H9 (cell line): ENCODE results near the gene ADGRF5. TPM values are rescaled to one million over a fixed set of nuclear protein-coding genes. Genes with fewer than 3 reads are reported as not detected.

Source experiments
- DNase-seq: peaks from one replicate; pipeline ENCODE4 v3.0.0-alpha.2; 2017
- H2AFZ ChIP-seq: one replicate; pipeline ENCODE4 v1.6.1; 2013; ENCODE audit warnings: mild to moderate bottlenecking, low read length, control low read depth, moderate library complexity
- H2AK5ac ChIP-seq: 2 replicates; pipeline ENCODE4 v1.6.1; 2013; ENCODE audit warnings: low read length, control low read depth, mixed read lengths; ENCODE audit not compliant: insufficient read length
- H2BK120ac ChIP-seq: one replicate; pipeline ENCODE4 v1.6.1; 2013; ENCODE audit warnings: low read depth, mild to moderate bottlenecking, low read length, control low read depth, inconsistent platforms; ENCODE audit not compliant: poor library complexity, severe bottlenecking
- H2BK12ac ChIP-seq: 2 replicates; pipeline ENCODE4 v1.6.1; 2013; ENCODE audit warnings: low read length, control low read depth, mixed read lengths, low read depth; ENCODE audit not compliant: insufficient read length
- H2BK15ac ChIP-seq: 2 replicates; pipeline ENCODE4 v1.6.1; 2013; ENCODE audit warnings: low read depth, low read length, control low read depth
- H2BK20ac ChIP-seq: one replicate; pipeline ENCODE4 v1.6.1; 2013; ENCODE audit warnings: low read depth, mild to moderate bottlenecking, low read length, control low read depth, inconsistent platforms; ENCODE audit not compliant: poor library complexity, severe bottlenecking
- H2BK5ac ChIP-seq: 2 replicates; pipeline ENCODE4 v1.6.1; 2013; ENCODE audit warnings: low read length, control low read depth, mixed read lengths; ENCODE audit not compliant: insufficient read length
- H3K14ac ChIP-seq: 2 replicates; pipeline ENCODE4 v1.6.1; 2013; ENCODE audit warnings: low read length, control low read depth; ENCODE audit not compliant: insufficient read depth
- H3K18ac ChIP-seq: 2 replicates; pipeline ENCODE4 v1.6.1; 2013; ENCODE audit warnings: low read depth, mild to moderate bottlenecking, mixed read lengths, low read length, control low read depth; ENCODE audit not compliant: insufficient read length
- H3K23ac ChIP-seq: 2 replicates; pipeline ENCODE4 v1.6.1; 2013; ENCODE audit warnings: low read length, control low read depth, mixed read lengths, low read depth; ENCODE audit not compliant: insufficient read length
- H3K23me2 ChIP-seq: 2 replicates; pipeline ENCODE4 v1.6.1; 2013; ENCODE audit warnings: low read depth, mild to moderate bottlenecking, mixed read lengths, low read length, control low read depth; ENCODE audit not compliant: insufficient read length, poor library complexity, severe bottlenecking
- H3K27ac ChIP-seq: 2 replicates; pipeline ENCODE4 v1.5.1; 2013; ENCODE audit warnings: low read length, control low read depth, mixed read lengths, low read depth; ENCODE audit not compliant: insufficient read length
- H3K27me3 ChIP-seq: 2 replicates; pipeline ENCODE4 v1.6.1; 2013; ENCODE audit warnings: low read length, control low read depth, inconsistent platforms; ENCODE audit not compliant: insufficient read depth
- H3K4ac ChIP-seq: 2 replicates; pipeline ENCODE4 v1.6.1; 2013; ENCODE audit warnings: low read depth, mild to moderate bottlenecking, control low read depth, inconsistent platforms, low read length, moderate library complexity
- H3K4me1 ChIP-seq: 2 replicates; pipeline ENCODE4 v1.6.1; 2013; ENCODE audit warnings: low read length, control low read depth, inconsistent platforms; ENCODE audit not compliant: insufficient read depth
- H3K4me2 ChIP-seq: 2 replicates; pipeline ENCODE4 v1.6.1; 2013; ENCODE audit warnings: low read length, control low read depth, mixed read lengths; ENCODE audit not compliant: insufficient read length, insufficient read depth
- H3K56ac ChIP-seq: 2 replicates; pipeline ENCODE4 v1.6.1; 2013; ENCODE audit warnings: low read depth, mild to moderate bottlenecking, mixed read lengths, low read length, control low read depth; ENCODE audit not compliant: insufficient read length
- H3K79me1 ChIP-seq: 2 replicates; pipeline ENCODE4 v1.6.1; 2013; ENCODE audit warnings: low read depth, mild to moderate bottlenecking, moderate library complexity, low read length, control low read depth, inconsistent platforms; ENCODE audit not compliant: insufficient read depth, poor library complexity, severe bottlenecking
- H3K79me2 ChIP-seq: 2 replicates; pipeline ENCODE4 v1.6.1; 2013; ENCODE audit warnings: low read length, control low read depth, inconsistent platforms; ENCODE audit not compliant: insufficient read depth
- H3K9ac ChIP-seq: 2 replicates; pipeline ENCODE4 v1.6.1; 2013; ENCODE audit warnings: low read length, control low read depth, mixed read lengths; ENCODE audit not compliant: insufficient read length; ENCODE audit errors: extremely low read depth
- H3K9me3 ChIP-seq: one replicate; pipeline ENCODE4 v1.6.1; 2013; ENCODE audit warnings: low read depth, low read length, inconsistent platforms; ENCODE audit not compliant: control insufficient read depth
- H3T11ph ChIP-seq: one replicate; pipeline ENCODE4 v1.6.1; 2013; ENCODE audit warnings: mild to moderate bottlenecking, low read length, control low read depth, inconsistent platforms
- H4K20me1 ChIP-seq: one replicate; pipeline ENCODE4 v1.6.1; 2013; ENCODE audit not compliant: control insufficient read depth, insufficient read length, insufficient read depth
- H4K5ac ChIP-seq: 2 replicates; pipeline ENCODE4 v1.6.1; 2013; ENCODE audit warnings: low read depth, mild to moderate bottlenecking, mixed read lengths, low read length, control low read depth; ENCODE audit not compliant: insufficient read length
- H4K8ac ChIP-seq: replicated peaks from 2 replicates; pipeline ENCODE4 v1.6.1; 2013; ENCODE audit warnings: low read length, control low read depth, mixed read lengths, low read depth; ENCODE audit not compliant: insufficient read length
- H4K91ac ChIP-seq: 2 replicates; pipeline ENCODE4 v1.6.1; 2013; ENCODE audit warnings: low read depth, mild to moderate bottlenecking, moderate library complexity, mixed read lengths, low read length, control low read depth; ENCODE audit not compliant: insufficient read length
- H3K27ac Mint-ChIP-seq, 3 experiments: 2 replicates in 2 of 3; 3 replicates in 1 of 3; pipeline ENCODE4 v1.8.0; 2020 to 2021; ENCODE audit warnings: mixed read lengths in 3 of 3, mild to moderate bottlenecking in 1 of 3, moderate library complexity in 1 of 3
- H3K27me3 Mint-ChIP-seq: 2 replicates; pipeline ENCODE4 v1.8.0; 2021; ENCODE audit warnings: low read depth, mild to moderate bottlenecking, moderate library complexity, mixed read lengths
- H3K36me3 Mint-ChIP-seq, 3 experiments: 2 replicates in 2 of 3; 3 replicates in 1 of 3; pipeline ENCODE4 v1.8.0; 2020 to 2021; ENCODE audit warnings: low read depth in 3 of 3, mixed read lengths in 3 of 3; ENCODE audit not compliant: insufficient read depth in 1 of 3
- H3K4me1 Mint-ChIP-seq, 2 experiments: 2 replicates each; pipeline ENCODE4 v1.8.0; 2020; ENCODE audit warnings: mixed read lengths in 2 of 2
- H3K4me3 Mint-ChIP-seq, 2 experiments: 2 replicates in 1 of 2; 3 replicates in 1 of 2; pipeline ENCODE4 v1.8.0; 2020 to 2021; ENCODE audit warnings: mild to moderate bottlenecking in 2 of 2, mixed read lengths in 2 of 2, moderate library complexity in 1 of 2
- H3K9me3 Mint-ChIP-seq, 2 experiments: 2 replicates in 1 of 2; 3 replicates in 1 of 2; pipeline ENCODE4 v1.8.0; 2020; ENCODE audit warnings: mild to moderate bottlenecking in 2 of 2, mixed read lengths in 2 of 2, moderate library complexity in 1 of 2
- CTCF ChIP-seq: fragments of 200-600 bp; sonication (generic); conservative IDR thresholded peaks from 3 replicates; pipeline ENCODE4 v1.8.0; 2021; ENCODE audit warnings: antibody characterized with exemption, mild to moderate bottlenecking
- WGBS: extraction: QIAGEN DNeasy Blood & Tissue Kit; methylation state at CpG from one replicate; pipeline ENCODE4 v1.1.7; 2013; ENCODE audit warnings: missing lambda C conversion rate, low lambda C conversion rate, mixed read lengths; ENCODE audit not compliant: insufficient read length; ENCODE audit errors: extremely low coverage; 5-methylcytosine and 5-hydroxymethylcytosine counted together
- total RNA-seq: library from RNA; stranded (reverse); gene quantifications from 2 replicates; pipeline ENCODE4 v1.2.1, GENCODE V29; 2021

The ADGRF5 gene
- total RNA-seq, 1 experiment from 2014 or later = not detected

GRCh38 chr6:46876126-46876525 lies 45.6 kb downstream of the ADGRF5 start:
- no peak overlapping the region for H4K8ac ChIP-seq
- no peak for TF ChIP-seq CTCF
- H2BK120ac ChIP-seq = no peak overlapping the region
- no peak overlapping the region for H2BK5ac ChIP-seq
- no peak overlapping the region for H3T11ph ChIP-seq
- no peak overlapping the region for H3K18ac ChIP-seq
- Mint-ChIP-seq H3K27ac (peak overlapping the region in 2 of 3 experiments; percentile 12 to 55; a peak in 2 of 7 replicates), H3K27me3 (no peaks in the 10 kb centered on the region), H3K4me3 (no peak overlapping the region), H3K9me3 (no peaks in the 10 kb centered on the region), H3K36me3 (no peaks in the 10 kb centered on the region), H3K4me1 (peaks cover 7 to 15% of the 10 kb centered on the region in 2 experiments)
- H3K4me2 ChIP-seq = no peak overlapping the region
- no peak overlapping the region for H3K23ac ChIP-seq
- H3K56ac ChIP-seq = no peak overlapping the region
- H2BK12ac ChIP-seq = no peak overlapping the region
- no peak overlapping the region for H2BK15ac ChIP-seq
- no peaks in the 10 kb centered on the region for H4K20me1 ChIP-seq
- no peaks in the 10 kb centered on the region for H3K79me1 ChIP-seq
- no peak overlapping the region for H2AFZ ChIP-seq
- no peak overlapping the region for H3K9ac ChIP-seq
- H3K27me3 ChIP-seq = no peaks in the 10 kb centered on the region
- no CpG with 5 or more reads among the region's 4 CpGs for WGBS
- H3K79me2 ChIP-seq = no peaks in the 10 kb centered on the region
- peak; percentile 74 for DNase-seq
- no peaks in the 10 kb centered on the region for H3K23me2 ChIP-seq
- no peak overlapping the region for H3K27ac ChIP-seq
- no peaks in the 10 kb centered on the region for H3K9me3 ChIP-seq
- H2BK20ac ChIP-seq = no peak overlapping the region
- 0 out of 2 replicates have a peak, but pooled peaks cover 2% of the 10 kb centered on the region for H3K4me1 ChIP-seq
- no peak overlapping the region for H3K4ac ChIP-seq
- no peak overlapping the region for H2AK5ac ChIP-seq
- H4K91ac ChIP-seq = no peak overlapping the region
- H4K5ac ChIP-seq = no peak overlapping the region
- no peak overlapping the region for H3K14ac ChIP-seq
